Cardiac muscle cell (in vitro differentiated cells and primary cell): ENCODE data around the gene CLIC1. TPM values are rescaled to one million over a fixed set of nuclear protein-coding genes. Genes with fewer than 3 reads are reported as not detected.

Experiments
- DNase-seq, 2 donors: peaks; one replicate each; pipeline versions ENCODE4 v3.0.0 to v3.0.0-alpha.2; 2010 to 2017; ENCODE audit warnings: low read depth in 1 of 2, low spot score in 1 of 2
- H3K27ac ChIP-seq: fragments of 200-600 bp; sonication (generic); 2 replicates; pipeline ENCODE4 v1.5.1; 2016
- H3K27me3 ChIP-seq: fragments of 200-600 bp; sonication (generic); 2 replicates; pipeline ENCODE4 v1.6.0; 2016; ENCODE audit warnings: control low read depth
- H3K36me3 ChIP-seq: fragments of 200-600 bp; sonication (generic); 2 replicates; pipeline ENCODE4 v1.5.1; 2016; ENCODE audit warnings: control low read depth
- H3K4me1 ChIP-seq: fragments of 200-600 bp; sonication (generic); 2 replicates; pipeline ENCODE4 v1.8.1; 2017; ENCODE audit warnings: low read depth, mild to moderate bottlenecking, mixed run types
- H3K4me3 ChIP-seq: fragments of 200-600 bp; sonication (generic); 2 replicates; pipeline ENCODE4 v1.5.1; 2016; ENCODE audit warnings: mild to moderate bottlenecking
- H3K9me3 ChIP-seq: fragments of 200-600 bp; sonication (generic); 2 replicates; pipeline ENCODE4 v1.5.1; 2017; ENCODE audit warnings: low read depth, mild to moderate bottlenecking, control low read depth
- CTCF ChIP-seq: IDR thresholded peaks from 2 replicates; pipeline ENCODE4 v1.5.1; 2012; ENCODE audit warnings: low read depth, mild to moderate bottlenecking, low read length
- polyA plus RNA-seq: library from polyadenylated mRNA; unstranded; fragments of >200 nt; fragmentation: Nextera tagmentation; extraction: Ambion mirVana; gene quantifications from 2 replicates; pipeline ENCODE4 v1.2.1, GENCODE V29; 2016
- total RNA-seq: library from RNA; depleted of rRNA; stranded (reverse); fragments of >200 nt; gene quantifications from 2 replicates; pipeline ENCODE4 v1.2.3, GENCODE V29; 2016

CLIC1 gene
- total and polyA plus RNA-seq, 2 experiments from 2014 or later = 226 to 318 TPM

GRCh38 chr6:31777667-31778050, 41.3 kb upstream of the CLIC1 start:
- no peak for DNase-seq
- Histone ChIP-seq H3K4me3 (no peak overlapping the region), H3K27me3 (no peaks in the 10 kb centered on the region), H3K9me3 (no peaks in the 10 kb centered on the region), H3K4me1 (peaks cover 22% of the 10 kb centered on the region), H3K36me3 (no peaks in the 10 kb centered on the region), H3K27ac (peak overlapping the region; percentile 91)
- TF ChIP-seq CTCF = no peak

GRCh38 chr6:31776989-31777666, 40.8 kb upstream of the CLIC1 start, which contains the start of gene VWA7:
TSS of gene VWA7 (minus strand) at chr6:31777328. CDS start at chr6:31776779, 549 bp downstream.
- Histone ChIP-seq H3K4me1 (peaks cover 22% of the 10 kb centered on the region), H3K36me3 (no peaks in the 10 kb centered on the region), H3K4me3 (no peak within 1 kb of the TSS), H3K27ac (peak within 1 kb of the TSS; percentile 91), H3K9me3 (no peaks in the 10 kb centered on the region), H3K27me3 (no peaks in the 10 kb centered on the region)
- no peak for TF ChIP-seq CTCF
- DNase-seq = peak; percentile 88 to 94

GRCh38 chr6:31776485-31776988, 40.2 kb upstream of the CLIC1 start:
- TF ChIP-seq CTCF = no peak
- peaks cover 22% of the 10 kb centered on the region for H3K4me1 ChIP-seq
- H3K27ac ChIP-seq = peak overlapping the region; percentile 91
- DNase-seq = no peak
- no peaks in the 10 kb centered on the region for H3K27me3 ChIP-seq
- no peak overlapping the region for H3K4me3 ChIP-seq
- H3K9me3 ChIP-seq = no peaks in the 10 kb centered on the region
- no peaks in the 10 kb centered on the region for H3K36me3 ChIP-seq

- no peak for TF ChIP-seq CTCF
These were observed 39.5 kb upstream of the CLIC1 start for GRCh38 chr6:31775633-31776484.

GRCh38 chr6:31775184-31775583, 38.9 kb upstream of the CLIC1 start:
- Histone ChIP-seq H3K4me3 (no peak overlapping the region), H3K9me3 (no peaks in the 10 kb centered on the region), H3K4me1 (peaks cover 22% of the 10 kb centered on the region), H3K36me3 (no peaks in the 10 kb centered on the region), H3K27me3 (no peaks in the 10 kb centered on the region), H3K27ac (peak overlapping the region; percentile 50)
- TF ChIP-seq CTCF = no peak
- DNase-seq = no peak

More at GRCh38 chr6:31775633-31776484, 39.5 kb upstream of the CLIC1 start:
- peak overlapping the region; percentile 91 for H3K27ac ChIP-seq
- H3K36me3 ChIP-seq = no peaks in the 10 kb centered on the region
- H3K9me3 ChIP-seq = no peaks in the 10 kb centered on the region
- no peak overlapping the region for H3K4me3 ChIP-seq
- H3K4me1 ChIP-seq = peaks cover 22% of the 10 kb centered on the region
- no peak for DNase-seq
- H3K27me3 ChIP-seq = no peaks in the 10 kb centered on the region
